Measurements from ENCODE around the gene JPH2.

DNA sequence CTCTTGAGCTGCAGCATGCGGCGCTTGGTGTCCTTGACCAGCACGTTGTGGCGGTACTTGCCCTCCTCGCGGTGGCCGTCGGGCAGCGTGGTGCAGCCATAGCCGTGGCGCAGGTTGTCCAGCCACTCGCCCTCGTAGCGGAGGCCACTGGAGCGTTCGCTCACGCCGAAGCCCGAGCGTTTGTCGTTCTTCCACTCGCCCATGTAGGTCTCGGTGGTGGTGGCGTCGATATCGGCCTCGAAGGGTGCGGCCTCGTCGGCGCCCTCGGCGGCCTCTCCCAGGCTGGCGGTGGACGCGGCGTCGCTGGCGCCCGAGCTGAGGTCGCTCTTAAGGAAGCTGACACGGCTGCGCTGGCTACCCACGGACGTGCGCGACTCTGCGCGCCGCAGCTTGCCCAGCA, 27.3 kb downstream of the JPH2 start:
- TF ChIP-seq, protein P1, sequence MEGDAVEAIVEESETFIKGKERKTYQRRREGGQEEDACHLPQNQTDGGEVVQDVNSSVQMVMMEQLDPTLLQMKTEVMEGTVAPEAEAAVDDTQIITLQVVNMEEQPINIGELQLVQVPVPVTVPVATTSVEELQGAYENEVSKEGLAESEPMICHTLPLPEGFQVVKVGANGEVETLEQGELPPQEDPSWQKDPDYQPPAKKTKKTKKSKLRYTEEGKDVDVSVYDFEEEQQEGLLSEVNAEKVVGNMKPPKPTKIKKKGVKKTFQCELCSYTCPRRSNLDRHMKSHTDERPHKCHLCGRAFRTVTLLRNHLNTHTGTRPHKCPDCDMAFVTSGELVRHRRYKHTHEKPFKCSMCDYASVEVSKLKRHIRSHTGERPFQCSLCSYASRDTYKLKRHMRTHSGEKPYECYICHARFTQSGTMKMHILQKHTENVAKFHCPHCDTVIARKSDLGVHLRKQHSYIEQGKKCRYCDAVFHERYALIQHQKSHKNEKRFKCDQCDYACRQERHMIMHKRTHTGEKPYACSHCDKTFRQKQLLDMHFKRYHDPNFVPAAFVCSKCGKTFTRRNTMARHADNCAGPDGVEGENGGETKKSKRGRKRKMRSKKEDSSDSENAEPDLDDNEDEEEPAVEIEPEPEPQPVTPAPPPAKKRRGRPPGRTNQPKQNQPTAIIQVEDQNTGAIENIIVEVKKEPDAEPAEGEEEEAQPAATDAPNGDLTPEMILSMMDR (IDR thresholded peaks at IDR 0.05): no peak
- TF ChIP-seq ZFX (IDR thresholded peaks at IDR 0.05; ENCODE audit: borderline replicate concordance): no peak

All from 22Rv1 (cell line).